Measurements from ENCODE around the gene SLAMF8.

DNA sequence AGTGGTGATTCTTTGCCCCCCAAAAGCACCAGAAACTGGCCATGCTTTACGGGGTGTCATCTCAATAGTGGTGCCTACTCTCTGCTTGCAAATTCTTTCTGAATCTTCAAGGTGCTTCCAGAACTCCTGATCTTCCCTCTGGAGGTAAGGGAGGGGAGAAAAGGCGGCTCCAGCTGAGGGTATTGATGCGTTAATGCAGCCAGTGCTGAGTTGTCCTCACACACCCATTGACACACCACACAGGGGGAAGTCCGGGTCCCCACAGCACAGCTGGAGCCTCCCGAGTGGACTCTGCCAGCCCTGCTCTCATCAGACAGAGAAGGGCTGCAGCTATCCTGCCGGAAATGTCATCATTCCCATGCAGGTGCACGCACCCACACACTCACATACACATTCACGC is 34.5 kb downstream of the SLAMF8 start:
- TF ChIP-seq, protein P1, sequence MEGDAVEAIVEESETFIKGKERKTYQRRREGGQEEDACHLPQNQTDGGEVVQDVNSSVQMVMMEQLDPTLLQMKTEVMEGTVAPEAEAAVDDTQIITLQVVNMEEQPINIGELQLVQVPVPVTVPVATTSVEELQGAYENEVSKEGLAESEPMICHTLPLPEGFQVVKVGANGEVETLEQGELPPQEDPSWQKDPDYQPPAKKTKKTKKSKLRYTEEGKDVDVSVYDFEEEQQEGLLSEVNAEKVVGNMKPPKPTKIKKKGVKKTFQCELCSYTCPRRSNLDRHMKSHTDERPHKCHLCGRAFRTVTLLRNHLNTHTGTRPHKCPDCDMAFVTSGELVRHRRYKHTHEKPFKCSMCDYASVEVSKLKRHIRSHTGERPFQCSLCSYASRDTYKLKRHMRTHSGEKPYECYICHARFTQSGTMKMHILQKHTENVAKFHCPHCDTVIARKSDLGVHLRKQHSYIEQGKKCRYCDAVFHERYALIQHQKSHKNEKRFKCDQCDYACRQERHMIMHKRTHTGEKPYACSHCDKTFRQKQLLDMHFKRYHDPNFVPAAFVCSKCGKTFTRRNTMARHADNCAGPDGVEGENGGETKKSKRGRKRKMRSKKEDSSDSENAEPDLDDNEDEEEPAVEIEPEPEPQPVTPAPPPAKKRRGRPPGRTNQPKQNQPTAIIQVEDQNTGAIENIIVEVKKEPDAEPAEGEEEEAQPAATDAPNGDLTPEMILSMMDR (IDR thresholded peaks at IDR 0.05): no peak
- TF ChIP-seq EZH2 (IDR thresholded peaks at IDR 0.05; ENCODE audit: borderline replicate concordance, insufficient read depth, low read depth, low read length, poor library complexity, severe bottlenecking): no peak
